MM.1S (cell line): Measurements from ENCODE around the gene CERS6.

ENCODE experiments used
- DNase-seq: peaks from one replicate; pipeline ENCODE4 v3.0.0-alpha.2; 2015
- H2AFZ ChIP-seq: fragments of 300-600 bp; sonication (generic); 2 replicates; pipeline ENCODE4 v1.6.0; 2016; ENCODE audit warnings: antibody characterized with exemption, low read length
- H3F3A ChIP-seq: fragments of 300-600 bp; sonication (generic); 2 replicates; pipeline ENCODE4 v1.6.1; 2016; ENCODE audit warnings: mild to moderate bottlenecking, antibody characterized with exemption, low read length, moderate library complexity, mixed read lengths; ENCODE audit not compliant: insufficient read depth
- H3K27ac ChIP-seq: fragments of 300-600 bp; sonication (generic); 2 replicates; pipeline ENCODE4 v1.5.1; 2016; ENCODE audit warnings: mild to moderate bottlenecking, low read length
- H3K27me3 ChIP-seq: fragments of 300-600 bp; sonication (generic); replicated peaks from 2 replicates; pipeline ENCODE4 v1.6.0; 2016; ENCODE audit warnings: low read length; ENCODE audit not compliant: insufficient read depth
- H3K36me3 ChIP-seq: fragments of 300-600 bp; sonication (generic); replicated peaks from 2 replicates; pipeline ENCODE4 v1.6.1; 2016; ENCODE audit warnings: mild to moderate bottlenecking, low read length, mixed read lengths; ENCODE audit not compliant: insufficient read depth
- H3K4me1 ChIP-seq: fragments of 300-600 bp; sonication (generic); 2 replicates; pipeline ENCODE4 v1.6.1; 2016; ENCODE audit warnings: low read length, mixed read lengths
- H3K4me2 ChIP-seq: fragments of 300-600 bp; sonication (generic); 2 replicates; pipeline ENCODE4 v1.6.0; 2016; ENCODE audit warnings: low read depth, low read length
- H3K4me3 ChIP-seq: fragments of 300-600 bp; sonication (generic); 2 replicates; pipeline ENCODE4 v1.5.1; 2016; ENCODE audit warnings: low read length, mixed read lengths
- H3K79me2 ChIP-seq: fragments of 300-600 bp; sonication (generic); 2 replicates; pipeline ENCODE4 v1.6.1; 2016; ENCODE audit warnings: mixed run types, low read length, mixed read lengths
- H3K9ac ChIP-seq: fragments of 300-600 bp; sonication (generic); 2 replicates; pipeline ENCODE4 v1.6.1; 2016; ENCODE audit warnings: low read length, mixed read lengths
- H3K9me2 ChIP-seq: fragments of 300-600 bp; sonication (generic); replicated peaks from 2 replicates; pipeline ENCODE4 v1.6.1; 2016; ENCODE audit warnings: mild to moderate bottlenecking, low read length, mixed read lengths; ENCODE audit not compliant: insufficient read depth
- H3K9me3 ChIP-seq: fragments of 300-600 bp; sonication (generic); replicated peaks from 2 replicates; pipeline ENCODE4 v1.6.1; 2016; ENCODE audit warnings: mild to moderate bottlenecking, low read length, mixed read lengths; ENCODE audit not compliant: insufficient read depth
- H4K20me1 ChIP-seq: fragments of 300-600 bp; sonication (generic); 2 replicates; pipeline ENCODE4 v1.6.1; 2016; ENCODE audit warnings: mild to moderate bottlenecking, low read length, moderate library complexity, mixed read lengths; ENCODE audit not compliant: insufficient read depth
- CTCF ChIP-seq: fragments of 300-600 bp; sonication (generic); IDR thresholded peaks from 2 replicates; pipeline ENCODE4 v1.5.1; 2016; ENCODE audit warnings: antibody characterized with exemption, low read length, mixed read lengths
- EZH2 ChIP-seq: fragments of 300-600 bp; sonication (generic); optimal IDR thresholded peaks from 2 replicates; pipeline ENCODE3; 2017; ENCODE audit warnings: low read depth, mild to moderate bottlenecking, antibody characterized with exemption, low read length, mixed read lengths
- EZH2phosphoT487 ChIP-seq: fragments of 300-600 bp; sonication (generic); IDR thresholded peaks from 2 replicates; pipeline ENCODE4 v1.6.1; 2018; ENCODE audit warnings: antibody characterized with exemption, low read length

Gene CERS6

GRCh38 chr2:168567836-168568235 lies 111.8 kb downstream of the CERS6 start:
- no peak for TF ChIP-seq EZH2phosphoT487
- no peak for TF ChIP-seq EZH2
- TF ChIP-seq CTCF = no peak
- Histone ChIP-seq H3K27ac (no peak overlapping the region), H3K79me2 (peaks cover 24% of the 10 kb centered on the region), H3K27me3 (no peaks in the 10 kb centered on the region), H3K36me3 (no peaks in the 10 kb centered on the region), H3K9me3 (no peaks in the 10 kb centered on the region), H3K4me1 (peaks cover 3% of the 10 kb centered on the region; the same call in 1 of the 2 replicates), H3K9ac (no peak overlapping the region), H3K4me3 (no peak overlapping the region), H3K4me2 (no peak overlapping the region), H4K20me1 (no peaks in the 10 kb centered on the region), H2AFZ (no peak overlapping the region), H3F3A (no peaks in the 10 kb centered on the region), H3K9me2 (no peaks in the 10 kb centered on the region)
- no peak for DNase-seq

- Histone ChIP-seq H3K4me2 (no peak overlapping the region), H3K9ac (no peak overlapping the region)
- TF ChIP-seq EZH2phosphoT487 = no peak
- TF ChIP-seq CTCF = no peak
- no peak for TF ChIP-seq EZH2
Measured at GRCh38 chr2:168568476-168569267, 112.6 kb downstream of the CERS6 start.

GRCh38 chr2:168571061-168571460 lies 115.0 kb downstream of the CERS6 start:
- Histone ChIP-seq H3F3A (no peaks in the 10 kb centered on the region), H4K20me1 (no peaks in the 10 kb centered on the region), H3K4me2 (no peak overlapping the region), H3K27ac (no peak overlapping the region), H3K9ac (no peak overlapping the region), H3K79me2 (peaks cover 33% of the 10 kb centered on the region), H3K4me3 (no peak overlapping the region), H3K9me3 (no peaks in the 10 kb centered on the region), H3K4me1 (peaks cover 15% of the 10 kb centered on the region), H2AFZ (no peak overlapping the region), H3K9me2 (no peaks in the 10 kb centered on the region), H3K36me3 (no peaks in the 10 kb centered on the region), H3K27me3 (no peaks in the 10 kb centered on the region)
- no peak for DNase-seq
- TF ChIP-seq CTCF = no peak
- TF ChIP-seq EZH2phosphoT487 = no peak
- no peak for TF ChIP-seq EZH2

More at GRCh38 chr2:168568476-168569267, 112.6 kb downstream of the CERS6 start:
- DNase-seq = no peak
- Histone ChIP-seq H2AFZ (no peak overlapping the region), H3K9me3 (no peaks in the 10 kb centered on the region), H4K20me1 (no peaks in the 10 kb centered on the region), H3F3A (no peaks in the 10 kb centered on the region), H3K27ac (no peak overlapping the region), H3K4me1 (peaks cover 6% of the 10 kb centered on the region), H3K4me3 (no peak overlapping the region), H3K36me3 (no peaks in the 10 kb centered on the region), H3K9me2 (no peaks in the 10 kb centered on the region), H3K27me3 (no peaks in the 10 kb centered on the region), H3K79me2 (peaks cover 23% of the 10 kb centered on the region)
